ENCODE results near the gene GARIN5B. TPM values are rescaled to one million over a fixed set of nuclear protein-coding genes. Genes with fewer than 3 reads are reported as not detected.

GARIN5B gene
- total RNA-seq, 1 donor: not detected

- TF ChIP-seq CTCF (IDR thresholded peaks at IDR 0.05; ENCODE audit: insufficient read depth, low read length): no peak
- H3K4me3 ChIP-seq (ENCODE audit: low read depth, low read length): no peak overlapping the region
- DNase-seq (ENCODE audit: low read depth): no peak
Observed at GRCh38 chr19:55310498-55310897, 52.6 kb downstream of the GARIN5B start.

GRCh38 chr19:55309448-55309847 is 53.6 kb downstream of the GARIN5B start:
- TF ChIP-seq CTCF (IDR thresholded peaks at IDR 0.05; ENCODE audit: insufficient read depth, low read length): no peak
- H3K4me3 ChIP-seq (ENCODE audit: low read depth, low read length): no peak overlapping the region
- DNase-seq (ENCODE audit: low read depth): no peak

DNA sequence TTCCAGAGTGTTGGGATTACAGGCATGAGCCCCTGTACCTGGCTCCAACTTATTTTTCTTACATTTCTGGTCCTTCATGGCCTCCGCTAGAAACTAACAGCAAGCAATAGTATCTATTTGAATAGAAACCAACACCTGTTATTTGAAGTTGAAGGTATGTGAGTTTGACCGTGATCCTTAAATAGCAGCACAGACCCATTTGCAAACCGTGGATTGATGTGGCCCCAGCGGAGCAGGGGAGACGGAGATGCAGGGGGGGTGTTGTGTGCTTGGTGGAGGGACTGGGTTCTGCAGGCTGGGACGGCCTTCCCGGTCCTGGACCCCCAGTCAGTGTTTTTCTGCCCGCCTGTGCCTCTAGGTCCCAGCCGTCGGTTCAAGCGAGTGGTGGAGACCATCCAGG is 54.8 kb downstream of the GARIN5B start:
- no peak for TF ChIP-seq CTCF (IDR thresholded peaks at IDR 0.05; ENCODE audit: insufficient read depth, low read length)
- no peak for DNase-seq (ENCODE audit: low read depth)
- H3K4me3 ChIP-seq (ENCODE audit: low read depth, low read length): no peak overlapping the region

DNA sequence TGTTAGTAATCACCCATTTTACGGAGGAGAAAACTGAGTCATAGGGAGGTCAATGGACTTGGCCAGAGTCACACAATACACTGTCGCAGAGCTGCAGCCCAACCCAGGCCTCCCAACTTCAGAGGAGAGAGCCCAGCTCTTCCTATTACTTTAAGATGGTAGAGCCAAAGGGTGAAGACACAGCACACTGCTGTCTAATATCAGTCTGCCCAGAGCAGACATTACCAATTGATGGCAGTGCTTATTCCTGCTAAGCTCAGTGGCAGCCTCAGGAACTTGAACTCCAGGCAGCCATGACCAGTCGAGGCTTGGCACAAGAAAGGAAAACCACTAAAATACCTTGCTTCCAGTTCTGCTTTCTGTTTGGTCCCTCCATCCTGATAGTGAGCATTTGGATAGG is 56.3 kb downstream of the GARIN5B start:
- no peak overlapping the region for H3K4me3 ChIP-seq (ENCODE audit: low read depth, low read length)
- no peak for DNase-seq (ENCODE audit: low read depth)
- no peak for TF ChIP-seq CTCF (IDR thresholded peaks at IDR 0.05; ENCODE audit: insufficient read depth, low read length)

DNA sequence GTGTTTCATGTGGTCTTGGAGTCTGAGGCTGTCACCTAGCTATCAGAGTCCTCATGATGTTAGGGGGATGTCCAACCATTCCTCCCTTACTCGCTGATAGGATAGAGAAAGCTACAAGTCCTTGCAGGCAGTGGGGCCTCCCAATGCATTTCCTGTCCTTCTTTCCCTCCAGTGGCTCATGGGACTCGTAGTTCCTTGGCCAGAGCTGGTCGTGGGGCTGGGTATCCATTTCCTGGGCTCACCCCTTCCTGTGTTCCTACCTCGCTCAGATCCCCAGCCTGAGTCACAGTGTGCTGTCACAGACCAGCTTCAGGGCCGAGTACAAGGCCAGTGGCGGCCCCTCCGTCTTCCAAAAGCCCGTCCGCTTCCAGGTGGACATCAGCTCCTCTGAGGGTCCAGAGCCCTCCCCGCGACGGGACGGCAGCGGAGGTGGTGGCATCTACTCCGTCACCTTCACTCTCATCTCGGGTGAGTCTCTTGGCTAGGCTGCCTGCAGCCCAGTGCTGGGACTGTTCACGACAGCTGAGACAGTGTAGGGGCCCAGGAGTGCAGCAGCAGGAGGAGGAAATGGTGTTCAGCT is 57.0 kb downstream of the GARIN5B start:
- no peak for TF ChIP-seq CTCF (IDR thresholded peaks at IDR 0.05; ENCODE audit: insufficient read depth, low read length)
- no peak for DNase-seq (ENCODE audit: low read depth)
- no peak overlapping the region for H3K4me3 ChIP-seq (ENCODE audit: low read depth, low read length)

GRCh38 chr19:55305491-55305890 is 57.6 kb downstream of the GARIN5B start:
- H3K4me3 ChIP-seq (ENCODE audit: low read depth, low read length): no peak overlapping the region
- no peak for TF ChIP-seq CTCF (IDR thresholded peaks at IDR 0.05; ENCODE audit: insufficient read depth, low read length)
- peak; percentile 25 for DNase-seq (ENCODE audit: low read depth)

DNA sequence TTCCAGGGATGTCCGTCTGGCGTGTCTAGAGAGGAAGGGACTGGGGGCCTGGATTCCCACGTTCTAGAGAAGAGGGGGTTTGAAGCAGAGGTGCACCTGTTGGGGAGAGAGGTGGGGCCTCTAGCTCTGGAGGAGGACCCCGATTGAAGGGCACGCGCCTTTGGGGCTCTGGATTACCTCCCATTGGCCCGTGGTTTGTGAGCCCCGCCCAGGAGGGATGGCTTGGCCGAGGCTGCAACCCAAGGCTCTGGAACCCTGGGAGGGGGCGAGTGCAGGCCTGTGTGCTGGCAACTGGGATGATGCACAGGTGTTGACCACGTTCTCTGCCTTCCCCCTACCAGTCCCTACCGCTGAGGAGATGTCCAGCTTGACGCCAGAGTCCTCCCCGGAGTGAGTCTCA is 58.1 kb downstream of the GARIN5B start:
- TF ChIP-seq CTCF (IDR thresholded peaks at IDR 0.05; ENCODE audit: insufficient read depth, low read length): no peak
- H3K4me3 ChIP-seq (ENCODE audit: low read depth, low read length): no peak overlapping the region
- no peak for DNase-seq (ENCODE audit: low read depth)

Data from fibroblast of the aortic adventitia (primary cell).